AG04450 (cell line): Measurements from ENCODE around the gene IFT22. TPM values are rescaled to one million over a fixed set of nuclear protein-coding genes. Genes with fewer than 3 reads are reported as not detected.
A peak's percentile ranks its signal among the peaks of the same experiment; 100 is the strongest.

Experiments
- CTCF ChIA-PET: fragments of 300-600, 350-600 bp; formaldehyde crosslinking; extraction: SDS; loops from one replicate; lab custom pipeline; 2022; ENCODE audit warnings: antibody characterized with exemption, inconsistent platforms; lab: Charles Lee
- POLR2A ChIA-PET: fragments of 350-600 bp; formaldehyde crosslinking; extraction: SDS; loops from one replicate; lab custom pipeline; 2021; ENCODE audit warnings: antibody characterized with exemption, inconsistent platforms; lab: Yijun Ruan, JAX
- DNase-seq: peaks from one replicate; pipeline ENCODE4 v3.0.0-alpha.2; 2011; ENCODE audit warnings: low read depth, low spot score
- H3K27ac ChIP-seq: one replicate; pipeline ENCODE4 v1.5.1; 2012; ENCODE audit warnings: low read depth, low read length, control low read depth
- H3K27me3 ChIP-seq: one replicate; pipeline ENCODE4 v1.6.0; 2012; ENCODE audit warnings: low read length; ENCODE audit not compliant: control insufficient read depth, insufficient read depth
- H3K4me3 ChIP-seq: 2 replicates; pipeline ENCODE4 v1.5.1; 2011; ENCODE audit warnings: mild to moderate bottlenecking, low read depth, low read length, control low read depth
- H3K9me3 ChIP-seq: 2 replicates; pipeline ENCODE4 v1.5.1; 2012; ENCODE audit warnings: low read length; ENCODE audit not compliant: control insufficient read depth, insufficient read depth
- polyA minus RNA-seq: library from RNA; depleted of rRNA, polyadenylated mRNA; stranded (reverse); fragments of >200 nt; gene quantifications from 2 replicates; pipeline ENCODE4 v1.2.3, GENCODE V29; 2011; rRNA and poly(A)+ RNA removed
- polyA plus RNA-seq: library from polyadenylated mRNA; depleted of rRNA; stranded (reverse); fragments of >200 nt; gene quantifications from 2 replicates; pipeline ENCODE4 v1.2.3, GENCODE V29; 2011; rRNA removed
- TF ChIP-seq, protein P1 (sequence below): IDR thresholded peaks from 2 replicates; pipeline ENCODE4 v1.5.1; 2011; ENCODE audit warnings: low read depth, low read length, control low read depth, inconsistent platforms

IFT22 gene
- polyA plus RNA-seq (42.5 and 47.4 TPM in 2 replicates), polyA minus RNA-seq (27.9 and 29.4 TPM in 2 replicates)

GRCh38 chr7:101321491-101322401, at the start of gene IFT22:
IFT22 (minus strand) TSS chr7:101321812; CDS start chr7:101321709, 103 bp downstream.
- Histone ChIP-seq H3K9me3 (no peaks in the 10 kb centered on the region), H3K4me3 (peak within 1 kb of the TSS; percentile 82), H3K27ac (peak within 1 kb of the TSS; percentile 39), H3K27me3 (no peaks in the 10 kb centered on the region)
- POLR2A ChIA-PET: interaction anchor here (0.7 to 1.1 kb wide), 4 partner anchors 17 to 147 kb away, joined by 3 to 6 read pairs (median 3); partner anchors contain the start of genes PLOD3 and ZNHIT1
- CTCF ChIA-PET: interaction anchor here (0.6 to 1.5 kb wide), 5 partner anchors 10 to 245 kb away, joined by 3 to 4 read pairs (median 4); no protein-coding TSS in a partner anchor
- peak; percentile 71 for DNase-seq
- TF ChIP-seq, protein P1, sequence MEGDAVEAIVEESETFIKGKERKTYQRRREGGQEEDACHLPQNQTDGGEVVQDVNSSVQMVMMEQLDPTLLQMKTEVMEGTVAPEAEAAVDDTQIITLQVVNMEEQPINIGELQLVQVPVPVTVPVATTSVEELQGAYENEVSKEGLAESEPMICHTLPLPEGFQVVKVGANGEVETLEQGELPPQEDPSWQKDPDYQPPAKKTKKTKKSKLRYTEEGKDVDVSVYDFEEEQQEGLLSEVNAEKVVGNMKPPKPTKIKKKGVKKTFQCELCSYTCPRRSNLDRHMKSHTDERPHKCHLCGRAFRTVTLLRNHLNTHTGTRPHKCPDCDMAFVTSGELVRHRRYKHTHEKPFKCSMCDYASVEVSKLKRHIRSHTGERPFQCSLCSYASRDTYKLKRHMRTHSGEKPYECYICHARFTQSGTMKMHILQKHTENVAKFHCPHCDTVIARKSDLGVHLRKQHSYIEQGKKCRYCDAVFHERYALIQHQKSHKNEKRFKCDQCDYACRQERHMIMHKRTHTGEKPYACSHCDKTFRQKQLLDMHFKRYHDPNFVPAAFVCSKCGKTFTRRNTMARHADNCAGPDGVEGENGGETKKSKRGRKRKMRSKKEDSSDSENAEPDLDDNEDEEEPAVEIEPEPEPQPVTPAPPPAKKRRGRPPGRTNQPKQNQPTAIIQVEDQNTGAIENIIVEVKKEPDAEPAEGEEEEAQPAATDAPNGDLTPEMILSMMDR: peak; percentile 51

DNA sequence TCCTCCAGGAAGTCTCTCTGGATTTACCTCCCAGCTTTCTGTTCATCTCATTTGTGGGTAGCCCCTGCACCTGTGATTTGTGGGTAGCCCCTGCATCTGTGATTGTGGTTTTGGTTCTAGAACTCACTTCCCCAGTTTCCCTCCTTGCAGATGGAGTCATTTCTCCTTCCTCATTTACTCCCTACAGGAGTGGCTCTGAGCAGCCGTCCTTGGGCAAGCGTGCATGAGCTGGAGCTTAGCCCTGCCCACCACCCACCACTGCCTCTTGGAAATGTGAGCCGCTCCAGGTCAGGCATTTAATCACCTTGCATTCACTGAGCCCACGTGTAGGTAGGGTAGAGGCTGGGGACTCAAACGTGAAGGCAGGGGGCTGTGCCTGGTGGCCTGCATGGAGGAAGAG, 49.2 kb upstream of the IFT22 start:
- TF ChIP-seq, protein P1: no peak
- POLR2A ChIA-PET: no interaction called here

GRCh38 chr7:101368422-101369165, 47.0 kb upstream of the IFT22 start:
- TF ChIP-seq, protein P1: no peak
- Histone ChIP-seq H3K27ac (no peak overlapping the region), H3K27me3 (peaks cover 21% of the 10 kb centered on the region), H3K9me3 (no peaks in the 10 kb centered on the region), H3K4me3 (no peak overlapping the region)
- CTCF ChIA-PET: no interaction called here
- no peak for DNase-seq
- POLR2A ChIA-PET: no interaction called here

More for the DNA sequence above, 49.2 kb upstream of the IFT22 start:
- H3K27ac ChIP-seq: no peak overlapping the region
- DNase-seq: no peak
- H3K9me3 ChIP-seq: no peaks in the 10 kb centered on the region
- H3K27me3 ChIP-seq: peaks cover 31% of the 10 kb centered on the region
- no peak overlapping the region for H3K4me3 ChIP-seq
- CTCF ChIA-PET: no interaction called here

GRCh38 chr7:101367676-101368075, 46.1 kb upstream of the IFT22 start:
- ChIA-PET POLR2A (interaction anchor here (0.6 kb wide), 1 partner anchor 44 kb away, joined by 3 read pairs; no protein-coding TSS in a partner anchor), CTCF (interaction anchor here (0.7 kb wide), 1 partner anchor 11 kb away, joined by 3 read pairs; no protein-coding TSS in a partner anchor)
- H3K9me3 ChIP-seq: no peaks in the 10 kb centered on the region; the same call in 1 of the 2 replicates
- TF ChIP-seq, protein P1: no peak
- peaks cover 15% of the 10 kb centered on the region for H3K27me3 ChIP-seq
- no peak for DNase-seq
- H3K27ac ChIP-seq: no peak overlapping the region
- no peak overlapping the region for H3K4me3 ChIP-seq
